GM12801 (cell line): ENCODE results near the gene LRMDA.

Experiments used
- TF ChIP-seq, protein P1 (sequence below): IDR thresholded peaks from one replicate; pipeline ENCODE4 v1.5.1; 2011; ENCODE audit warnings: control low read depth; ENCODE audit not compliant: insufficient read length; ENCODE audit errors: extremely low read depth

The LRMDA gene

GRCh38 chr10:75452997-75453396 lies 21.6 kb downstream of the LRMDA start:
- TF ChIP-seq, protein P1, sequence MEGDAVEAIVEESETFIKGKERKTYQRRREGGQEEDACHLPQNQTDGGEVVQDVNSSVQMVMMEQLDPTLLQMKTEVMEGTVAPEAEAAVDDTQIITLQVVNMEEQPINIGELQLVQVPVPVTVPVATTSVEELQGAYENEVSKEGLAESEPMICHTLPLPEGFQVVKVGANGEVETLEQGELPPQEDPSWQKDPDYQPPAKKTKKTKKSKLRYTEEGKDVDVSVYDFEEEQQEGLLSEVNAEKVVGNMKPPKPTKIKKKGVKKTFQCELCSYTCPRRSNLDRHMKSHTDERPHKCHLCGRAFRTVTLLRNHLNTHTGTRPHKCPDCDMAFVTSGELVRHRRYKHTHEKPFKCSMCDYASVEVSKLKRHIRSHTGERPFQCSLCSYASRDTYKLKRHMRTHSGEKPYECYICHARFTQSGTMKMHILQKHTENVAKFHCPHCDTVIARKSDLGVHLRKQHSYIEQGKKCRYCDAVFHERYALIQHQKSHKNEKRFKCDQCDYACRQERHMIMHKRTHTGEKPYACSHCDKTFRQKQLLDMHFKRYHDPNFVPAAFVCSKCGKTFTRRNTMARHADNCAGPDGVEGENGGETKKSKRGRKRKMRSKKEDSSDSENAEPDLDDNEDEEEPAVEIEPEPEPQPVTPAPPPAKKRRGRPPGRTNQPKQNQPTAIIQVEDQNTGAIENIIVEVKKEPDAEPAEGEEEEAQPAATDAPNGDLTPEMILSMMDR = no peak

GRCh38 chr10:75456122-75456521 lies 24.7 kb downstream of the LRMDA start:
- TF ChIP-seq, protein P1 = no peak

DNA sequence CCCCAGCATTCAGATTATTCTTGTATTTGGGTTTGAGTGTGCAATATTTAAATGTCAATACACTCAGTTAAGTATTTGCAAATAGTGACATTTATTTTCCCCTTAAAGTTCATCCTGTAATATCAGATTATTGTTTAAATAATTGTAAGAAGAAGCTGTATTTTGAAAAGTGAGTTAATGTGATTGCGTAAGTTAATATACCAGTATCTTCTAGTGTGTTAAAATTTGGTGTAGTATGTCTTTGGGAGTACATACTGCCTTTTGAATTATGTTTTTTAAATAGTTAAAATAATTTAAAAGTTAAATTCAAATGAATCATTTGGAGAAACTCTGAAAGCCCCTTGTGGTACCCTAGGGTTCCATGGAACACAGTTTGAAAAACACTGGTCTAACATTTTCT lies 28.6 kb downstream of the LRMDA start:
- TF ChIP-seq, protein P1 = no peak

DNA sequence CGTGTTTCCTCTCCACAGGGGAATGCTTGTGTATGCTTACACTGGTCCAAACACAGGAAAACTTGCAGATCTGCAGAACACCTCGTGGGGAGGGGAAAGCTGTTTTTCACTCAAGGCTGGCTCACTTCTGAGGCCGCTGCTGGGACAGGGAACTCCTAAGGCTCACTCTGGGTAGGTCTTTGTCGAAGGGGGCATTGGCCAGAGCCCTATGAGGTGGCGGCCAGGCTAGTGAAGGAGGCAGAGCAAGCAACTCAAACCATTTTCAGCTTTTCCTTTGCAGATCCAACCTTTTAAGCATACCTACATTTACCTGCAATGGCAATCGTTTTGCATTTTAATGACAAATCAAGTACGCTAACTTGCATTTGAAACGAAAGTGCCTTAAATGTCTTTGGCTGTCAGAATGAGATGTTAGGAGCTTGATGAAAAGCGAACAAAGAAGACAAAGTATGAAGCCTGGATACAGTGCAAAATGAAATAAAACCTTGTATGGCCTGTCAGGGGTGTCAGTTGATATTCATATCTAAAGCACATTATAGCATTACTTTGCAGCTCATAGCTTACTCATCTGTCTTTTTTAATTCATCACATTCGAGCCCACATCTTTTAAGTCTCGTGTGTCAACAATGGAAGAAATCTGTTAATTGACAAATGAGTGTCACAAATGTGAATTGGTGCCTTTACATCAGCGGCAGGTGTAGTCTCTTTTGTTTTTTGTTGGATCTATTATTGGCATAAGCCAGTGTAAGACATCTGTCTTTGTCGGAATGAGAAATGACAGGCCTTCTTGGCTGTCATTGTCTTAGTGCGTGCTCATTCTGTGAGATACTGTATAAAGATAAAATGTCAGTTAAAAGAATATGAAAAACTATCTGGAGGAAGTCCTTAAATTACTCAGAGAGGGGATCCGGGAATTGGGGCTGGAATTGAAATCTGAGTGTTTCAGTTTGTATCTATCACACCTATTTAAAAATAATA lies 30.5 kb downstream of the LRMDA start:
- TF ChIP-seq, protein P1 = no peak

DNA sequence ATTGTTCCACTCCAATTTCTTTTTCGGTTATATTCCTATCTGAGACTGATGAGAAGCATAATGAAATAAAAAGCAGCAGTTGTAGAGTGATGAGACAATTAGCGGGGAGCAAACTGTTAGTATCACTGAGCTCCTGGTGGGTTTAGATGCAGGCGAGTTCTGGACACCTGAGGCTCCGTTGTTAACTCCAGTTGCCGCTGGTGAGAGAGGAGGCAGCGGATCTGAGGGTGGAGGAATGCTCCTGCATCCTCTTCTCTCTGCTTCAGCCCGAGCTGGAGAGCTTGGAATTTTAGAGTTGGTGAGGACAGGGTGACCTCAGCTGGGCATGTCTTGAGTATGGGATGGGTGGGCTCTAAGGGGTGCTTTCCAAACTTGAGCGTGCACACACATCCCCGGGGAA lies 31.4 kb downstream of the LRMDA start:
- TF ChIP-seq, protein P1 = no peak

DNA sequence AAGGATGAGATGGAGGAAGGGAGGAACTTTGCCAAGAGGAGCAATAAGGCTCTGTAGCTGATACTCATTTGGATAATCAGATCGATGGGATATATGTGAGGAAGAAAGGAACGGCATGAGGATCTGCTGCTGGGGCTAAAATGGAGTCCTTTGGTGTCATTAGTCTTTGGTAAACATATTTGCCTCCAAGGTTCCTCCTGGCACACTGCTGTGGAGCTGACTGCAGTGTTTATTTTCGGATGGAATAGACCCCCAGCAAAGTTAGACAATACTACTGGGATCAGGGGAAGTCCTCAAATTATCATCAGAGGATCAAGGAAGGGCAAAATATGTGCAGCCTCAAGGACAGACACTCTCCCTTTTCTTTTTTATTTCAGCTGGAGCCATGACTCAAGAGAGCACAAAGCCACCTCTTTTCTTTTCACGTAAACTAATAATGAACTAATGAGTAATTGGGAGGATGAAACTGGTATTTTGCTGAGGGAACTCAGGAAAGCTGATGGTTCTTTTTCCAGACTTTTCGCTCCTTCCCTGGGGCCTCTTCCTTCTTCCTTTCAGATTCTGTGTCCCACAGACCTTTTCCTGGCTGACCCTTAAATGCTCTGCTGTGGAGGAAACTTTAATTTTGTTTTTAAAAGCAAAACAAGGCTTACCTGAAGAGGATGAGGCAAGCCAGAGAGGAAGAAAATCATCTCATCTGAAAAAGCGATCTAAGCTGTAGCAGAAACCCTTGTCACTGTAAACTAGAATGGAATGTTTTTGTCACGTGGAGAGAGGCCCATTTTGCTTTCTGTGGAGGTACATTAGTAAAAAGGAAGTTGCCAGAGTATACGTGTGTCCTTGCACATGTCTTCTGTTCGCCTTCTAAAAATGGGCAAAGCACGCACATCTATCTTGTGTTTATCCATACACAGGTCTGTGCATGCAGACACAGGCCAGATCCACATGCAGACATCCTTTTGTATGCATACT lies 33.3 kb downstream of the LRMDA start:
- TF ChIP-seq, protein P1 = no peak

GRCh38 chr10:75465450-75465827 lies 34.0 kb downstream of the LRMDA start:
- TF ChIP-seq, protein P1 = no peak
